H1 (cell line): Measurements from ENCODE around the gene DGKH. TPM values are rescaled to one million over a fixed set of nuclear protein-coding genes. Genes with fewer than 3 reads are reported as not detected.

ENCODE experiments used
- CBX5 ChIP-seq: fragments of 300-800, 300-1000 bp; sonication (generic); IDR thresholded peaks from 2 replicates; pipeline ENCODE4 v1.7.1; 2016; ENCODE audit warnings: antibody characterized with exemption, low read length, low read depth
- FOSL1 ChIP-seq: IDR thresholded peaks from 2 replicates; pipeline ENCODE4 v1.6.1; 2011; ENCODE audit warnings: mild to moderate bottlenecking, low read depth, low read length, moderate library complexity; ENCODE audit not compliant: insufficient read depth
- GTF2F1 ChIP-seq: IDR thresholded peaks from 2 replicates; pipeline ENCODE4 v1.6.1; 2012; ENCODE audit warnings: low read depth, low read length, improper control_type of control experiment, borderline replicate concordance
- HDAC6 ChIP-seq: IDR thresholded peaks from one replicate; pipeline ENCODE4 v1.7.1; 2012; ENCODE audit warnings: low read depth, mild to moderate bottlenecking, inconsistent platforms, low read length, moderate library complexity
- KDM4A ChIP-seq: IDR thresholded peaks from one replicate; pipeline ENCODE4 v1.7.1; 2012; ENCODE audit warnings: low read depth, mild to moderate bottlenecking, moderate library complexity, low read length, inconsistent platforms; ENCODE audit not compliant: severe bottlenecking
- YY1 ChIP-seq: IDR thresholded peaks from 2 replicates; pipeline ENCODE4 v1.6.1; 2011; ENCODE audit warnings: low read depth, mild to moderate bottlenecking, low read length
- polyA plus RNA-seq, 7 experiments: library from polyadenylated mRNA; depleted of rRNA in 3 of 7; stranded (reverse) in 5 of 7; unstranded in 2 of 7; fragments of >200 nt in 5 of 7; fragments of 200-250 nt in 2 of 7; gene quantifications; 1 replicate in 5 of 7; 2 replicates in 1 of 7; 4 replicates in 1 of 7; pipeline versions ENCODE4 v1.2.1 to v1.2.3, GENCODE V29; 2011 to 2013; ENCODE audit warnings: missing spikeins in 2 of 7, mixed read lengths in 2 of 7
- total RNA-seq: library from RNA; stranded (reverse); fragmentation: NEBNext Ultra II Directional; extraction: Animal tissue kit (Norgen Biotek cat#: 25700); gene quantifications from 2 replicates; pipeline ENCODE4 v1.2.1, GENCODE V29; 2021

The DGKH gene
- total and polyA plus RNA-seq, 2 of the 8 experiments (the other 6 are each of a cell fraction or from before 2014, with no cell fraction given) = 2.1 to 7.9 TPM

- TF ChIP-seq HDAC6 (no peak), FOSL1 (no peak), KDM4A (no peak), YY1 (no peak), CBX5 (no peak), GTF2F1 (no peak)
These were observed 232.1 kb downstream of the DGKH start (continued) for GRCh38 chr13:42280537-42280936.
